Caco-2 (cell line): ENCODE data around the gene RAB3A. TPM values are rescaled to one million over a fixed set of nuclear protein-coding genes. Genes with fewer than 3 reads are reported as not detected.

ENCODE experiments used
- BruUV-seq: library from RNA; stranded (reverse); fragments of 400-500 nt; replicated peaks from 2 replicates; lab custom pipeline; 2021; lab: Mats Ljungman, UMichigan
- CTCF ChIA-PET: fragments of 300-600 bp; sonication (Branson Sonifier 250); formaldehyde crosslinking; loops from one replicate; lab custom pipeline; 2022; ENCODE audit warnings: antibody characterized with exemption; lab: Charles Lee
- POLR2A ChIA-PET: fragments of 300-600 bp; sonication (Branson Sonifier 250); formaldehyde crosslinking; loops from one replicate; lab custom pipeline; 2022; ENCODE audit warnings: antibody characterized with exemption; lab: Charles Lee
- DNase-seq, 2 experiments: peaks; one replicate each; pipeline versions ENCODE4 v3.0.0 to v3.0.0-alpha.2; 2020 to 2022
- H3K27me3 ChIP-seq: replicated peaks from 2 replicates; pipeline ENCODE4 v1.6.0; 2011; ENCODE audit warnings: low read length; ENCODE audit not compliant: control insufficient read depth, insufficient read depth
- H3K36me3 ChIP-seq: 2 replicates; pipeline ENCODE4 v1.5.1; 2011; ENCODE audit warnings: low read length; ENCODE audit not compliant: control insufficient read depth, insufficient read depth
- H3K4me1 ChIP-seq: fragments of 250-450 bp; sonication (Bioruptor Pico); 2 replicates; pipeline ENCODE4 v1.5.1; 2020; ENCODE audit warnings: mild to moderate bottlenecking
- H3K4me3 ChIP-seq: 2 replicates; pipeline ENCODE4 v1.5.1; 2011; ENCODE audit warnings: low read depth, mild to moderate bottlenecking, control low read depth, low read length
- H3K9me3 ChIP-seq: fragments of 250-450 bp; sonication (Bioruptor Pico); 2 replicates; pipeline ENCODE4 v1.5.1; 2020; ENCODE audit warnings: mild to moderate bottlenecking, moderate library complexity
- H3K27ac Mint-ChIP-seq: one replicate; pipeline ENCODE4 v1.8.0; 2022; ENCODE audit warnings: mixed read lengths; ENCODE audit not compliant: unreplicated experiment
- H3K27me3 Mint-ChIP-seq: one replicate; pipeline ENCODE4 v1.8.0; 2022; ENCODE audit warnings: mixed read lengths; ENCODE audit not compliant: insufficient read depth, unreplicated experiment
- H3K36me3 Mint-ChIP-seq: one replicate; pipeline ENCODE4 v1.8.0; 2022; ENCODE audit warnings: mild to moderate bottlenecking, mixed read lengths; ENCODE audit not compliant: insufficient read depth, unreplicated experiment
- H3K4me1 Mint-ChIP-seq: one replicate; pipeline ENCODE4 v1.8.0; 2022; ENCODE audit warnings: low read depth, mixed read lengths; ENCODE audit not compliant: unreplicated experiment
- H3K4me3 Mint-ChIP-seq: one replicate; pipeline ENCODE4 v1.8.0; 2022; ENCODE audit warnings: mild to moderate bottlenecking, moderate library complexity, mixed read lengths; ENCODE audit not compliant: unreplicated experiment
- H3K9me3 Mint-ChIP-seq: one replicate; pipeline ENCODE4 v1.8.0; 2022; ENCODE audit warnings: mixed read lengths; ENCODE audit not compliant: unreplicated experiment
- intact Hi-C: fragments of 100-400 bp; cut with micrococcal nuclease; formaldehyde crosslinking; loops from one replicate; pipeline ENCODE4 v1.10.0; 2022; ENCODE audit not compliant: unreplicated experiment
- total RNA-seq: library from RNA; stranded (reverse); gene quantifications from 2 replicates; pipeline ENCODE4 v1.2.3, GENCODE V29; 2022
- TF ChIP-seq, protein P1 (sequence below), 2 experiments: fragments of 200-600 bp in 1 of 2; IDR thresholded peaks; 1 replicate in 1 of 2; 2 replicates in 1 of 2; pipeline versions ENCODE4 v1.5.1 to v1.8.0; 2011 to 2022; ENCODE audit warnings: antibody characterized with exemption in 1 of 2, control low read depth in 1 of 2, inconsistent platforms in 1 of 2, low read depth in 1 of 2, low read length in 1 of 2, mild to moderate bottlenecking in 1 of 2, moderate library complexity in 1 of 2; ENCODE audit not compliant: insufficient read depth in 1 of 2, severe bottlenecking in 1 of 2, unreplicated experiment in 1 of 2

The RAB3A gene
- total RNA-seq, 1 experiment from 2014 or later: 2.3 TPM

DNA sequence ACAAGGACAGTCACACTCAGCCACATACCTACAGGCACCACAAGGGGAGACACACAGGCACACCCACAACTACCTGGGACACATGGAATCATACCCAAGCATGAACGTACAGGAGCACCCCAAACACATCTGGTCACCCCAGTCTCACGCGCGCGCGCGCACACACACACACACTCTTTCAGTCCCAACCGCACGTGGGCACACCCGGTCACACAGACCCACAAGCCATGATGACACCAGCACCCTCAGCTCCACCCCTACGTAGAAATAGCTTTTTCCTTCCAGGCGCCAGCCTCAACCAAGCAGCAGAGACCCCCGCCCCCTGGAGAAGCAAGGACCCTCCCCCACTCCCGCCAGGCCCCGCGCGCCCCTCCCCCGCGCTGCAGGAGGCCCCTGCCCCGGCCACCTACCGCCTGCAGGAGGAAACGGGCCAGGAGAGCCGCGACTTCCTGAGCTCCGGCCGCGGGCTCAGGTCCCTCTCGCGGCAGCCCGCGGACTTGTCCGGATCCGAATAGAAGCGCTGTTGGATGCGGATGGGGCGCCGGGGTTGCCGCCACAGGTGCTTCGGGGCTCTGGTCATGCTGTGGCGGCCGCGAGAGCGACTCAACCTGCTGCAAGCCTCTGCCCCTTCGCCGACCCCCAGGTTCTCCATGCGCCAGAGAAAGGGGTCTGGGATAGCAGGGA is 28.8 kb upstream of the RAB3A start:
- intact Hi-C loops: no loop called here
- ChIA-PET CTCF (interaction anchor here (1.0 to 1.5 kb wide), 3 partner anchors 8 to 47 kb away, joined by 4 to 10 read pairs (median 5); no protein-coding TSS in a partner anchor), POLR2A (interaction anchor here (0.6 to 1.1 kb wide), 2 partner anchors 8 to 96 kb away, joined by 3 read pairs; no protein-coding TSS in a partner anchor)
- H3K9me3 ChIP-seq: no peaks in the 10 kb centered on the region
- no peaks in the 10 kb centered on the region for H3K9me3 Mint-ChIP-seq
- H3K4me3 ChIP-seq: no peak overlapping the region
- no peaks in the 10 kb centered on the region for H3K36me3 ChIP-seq
- DNase-seq: no peak
- H3K27ac Mint-ChIP-seq: no peak overlapping the region
- H3K4me1 Mint-ChIP-seq: no peaks in the 10 kb centered on the region
- BruUV-seq: no TSS peak
- H3K27me3 ChIP-seq: no peaks in the 10 kb centered on the region
- H3K4me3 Mint-ChIP-seq: no peak overlapping the region
- H3K36me3 Mint-ChIP-seq: no peaks in the 10 kb centered on the region
- peaks cover 6% of the 10 kb centered on the region for H3K27me3 Mint-ChIP-seq
- H3K4me1 ChIP-seq: 0 out of 2 replicates have a peak, but pooled peaks cover 3% of the 10 kb centered on the region
- TF ChIP-seq, protein P1, sequence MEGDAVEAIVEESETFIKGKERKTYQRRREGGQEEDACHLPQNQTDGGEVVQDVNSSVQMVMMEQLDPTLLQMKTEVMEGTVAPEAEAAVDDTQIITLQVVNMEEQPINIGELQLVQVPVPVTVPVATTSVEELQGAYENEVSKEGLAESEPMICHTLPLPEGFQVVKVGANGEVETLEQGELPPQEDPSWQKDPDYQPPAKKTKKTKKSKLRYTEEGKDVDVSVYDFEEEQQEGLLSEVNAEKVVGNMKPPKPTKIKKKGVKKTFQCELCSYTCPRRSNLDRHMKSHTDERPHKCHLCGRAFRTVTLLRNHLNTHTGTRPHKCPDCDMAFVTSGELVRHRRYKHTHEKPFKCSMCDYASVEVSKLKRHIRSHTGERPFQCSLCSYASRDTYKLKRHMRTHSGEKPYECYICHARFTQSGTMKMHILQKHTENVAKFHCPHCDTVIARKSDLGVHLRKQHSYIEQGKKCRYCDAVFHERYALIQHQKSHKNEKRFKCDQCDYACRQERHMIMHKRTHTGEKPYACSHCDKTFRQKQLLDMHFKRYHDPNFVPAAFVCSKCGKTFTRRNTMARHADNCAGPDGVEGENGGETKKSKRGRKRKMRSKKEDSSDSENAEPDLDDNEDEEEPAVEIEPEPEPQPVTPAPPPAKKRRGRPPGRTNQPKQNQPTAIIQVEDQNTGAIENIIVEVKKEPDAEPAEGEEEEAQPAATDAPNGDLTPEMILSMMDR (IDR thresholded peaks at IDR 0.05; ENCODE audit: insufficient read depth in 1 of 2, low read depth in 1 of 2, low read length in 1 of 2, severe bottlenecking in 1 of 2, unreplicated experiment in 1 of 2): no peak

DNA sequence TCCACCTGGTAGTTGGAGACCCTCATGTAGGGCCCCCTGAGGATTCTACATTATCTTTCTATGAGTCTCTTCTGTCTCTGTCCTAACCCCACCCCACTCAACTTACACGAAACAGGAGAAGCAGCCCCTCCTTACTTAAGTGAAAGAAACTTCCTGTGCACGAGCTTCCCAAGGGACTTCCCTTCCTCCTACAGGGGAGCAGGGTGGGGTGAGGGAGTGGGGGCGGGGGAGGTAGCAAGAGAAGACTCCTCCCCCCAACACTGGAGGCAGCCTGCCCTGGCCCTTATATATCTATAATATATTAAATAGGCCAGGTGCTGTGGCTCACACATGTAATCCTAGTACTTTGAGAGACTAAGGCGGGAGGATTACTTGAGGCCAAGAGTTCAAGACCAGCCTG is 27.9 kb upstream of the RAB3A start:
- H3K27ac Mint-ChIP-seq: no peak overlapping the region
- no peaks in the 10 kb centered on the region for H3K36me3 Mint-ChIP-seq
- H3K27me3 Mint-ChIP-seq: peaks cover 6% of the 10 kb centered on the region
- Histone ChIP-seq H3K4me3 (no peak overlapping the region), H3K36me3 (no peaks in the 10 kb centered on the region), H3K9me3 (no peaks in the 10 kb centered on the region), H3K27me3 (no peaks in the 10 kb centered on the region), H3K4me1 (0 out of 2 replicates have a peak, but pooled peaks cover 3% of the 10 kb centered on the region)
- no peaks in the 10 kb centered on the region for H3K9me3 Mint-ChIP-seq
- no TSS peak for BruUV-seq
- TF ChIP-seq, protein P1 (IDR thresholded peaks at IDR 0.05; ENCODE audit: insufficient read depth in 1 of 2, low read depth in 1 of 2, low read length in 1 of 2, severe bottlenecking in 1 of 2, unreplicated experiment in 1 of 2): no peak
- POLR2A ChIA-PET: no interaction called here
- no peak for DNase-seq
- intact Hi-C loops: no loop called here
- CTCF ChIA-PET: interaction anchor here (0.6 to 1.0 kb wide), 2 partner anchors 23 to 549 kb away, joined by 3 to 5 read pairs; no protein-coding TSS in a partner anchor
- H3K4me1 Mint-ChIP-seq: no peaks in the 10 kb centered on the region
- no peak overlapping the region for H3K4me3 Mint-ChIP-seq

DNA sequence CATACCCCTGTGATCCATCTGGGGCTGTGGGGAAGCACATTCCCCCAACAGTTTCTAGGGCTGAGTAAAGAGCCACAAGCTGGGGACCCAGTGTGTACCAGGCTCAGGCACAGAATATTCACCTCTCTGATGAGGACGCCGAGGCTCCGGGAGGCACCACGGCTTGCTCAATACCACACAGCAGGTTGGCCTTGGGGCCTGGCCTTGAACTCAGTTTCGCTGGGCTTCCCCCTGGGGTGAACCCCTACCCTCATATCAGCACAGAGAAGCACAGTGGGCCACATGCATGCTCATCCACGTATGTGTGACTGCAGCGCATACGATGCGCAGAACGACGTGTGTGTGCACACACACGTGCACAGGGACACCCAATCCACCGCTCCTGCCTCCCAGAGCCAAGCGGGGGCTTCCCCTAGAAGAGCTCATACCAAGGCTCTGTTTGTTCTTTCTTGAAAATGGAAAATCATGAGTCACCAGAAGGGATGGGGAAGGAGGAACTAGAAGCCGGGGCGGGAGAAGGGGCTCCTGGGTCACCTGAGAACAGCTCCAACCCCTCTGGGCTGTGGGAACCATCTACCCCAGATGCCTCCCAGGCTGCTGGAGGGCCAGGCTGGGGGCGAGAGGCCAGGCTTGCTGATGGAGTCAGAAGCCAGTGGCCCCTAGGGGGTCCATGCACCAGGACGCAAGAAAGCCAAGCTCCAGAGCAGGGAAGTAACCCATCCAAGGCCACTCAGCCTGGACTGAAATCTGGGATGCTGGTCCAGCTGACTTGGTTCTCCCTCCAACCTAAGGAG is 27.3 kb upstream of the RAB3A start:
- H3K27me3 ChIP-seq: no peaks in the 10 kb centered on the region
- no peak for DNase-seq
- no peaks in the 10 kb centered on the region for H3K9me3 ChIP-seq
- no peak overlapping the region for H3K27ac Mint-ChIP-seq
- no peaks in the 10 kb centered on the region for H3K36me3 Mint-ChIP-seq
- intact Hi-C loops: no loop called here
- TF ChIP-seq, protein P1 (IDR thresholded peaks at IDR 0.05; ENCODE audit: insufficient read depth in 1 of 2, low read depth in 1 of 2, low read length in 1 of 2, severe bottlenecking in 1 of 2, unreplicated experiment in 1 of 2): no peak
- H3K9me3 Mint-ChIP-seq: no peaks in the 10 kb centered on the region
- POLR2A ChIA-PET: no interaction called here
- H3K4me1 Mint-ChIP-seq: no peaks in the 10 kb centered on the region
- CTCF ChIA-PET: interaction anchor here (0.6 to 1.0 kb wide), 2 partner anchors 23 to 548 kb away, joined by 3 to 5 read pairs; no protein-coding TSS in a partner anchor
- no peaks in the 10 kb centered on the region for H3K36me3 ChIP-seq
- H3K4me3 ChIP-seq: no peak overlapping the region
- no TSS peak for BruUV-seq
- H3K27me3 Mint-ChIP-seq: peaks cover 6% of the 10 kb centered on the region
- no peak overlapping the region for H3K4me3 Mint-ChIP-seq
- H3K4me1 ChIP-seq: 0 out of 2 replicates have a peak, but pooled peaks cover 3% of the 10 kb centered on the region
